Esophagus squamous epithelium (tissue), 5 donors: ENCODE results near the gene IDH3B. TPM values are rescaled to one million over a fixed set of nuclear protein-coding genes. Genes with fewer than 3 reads are reported as not detected.

Source experiments
- DNase-seq: peaks from one replicate; lab custom pipeline; 2025; lab: John Stamatoyannopoulos, UW
- H3K27ac ChIP-seq, 4 donors: fragments of 200-600 bp; sonication (generic); one replicate each; pipeline ENCODE4 v1.5.1; 2016 to 2019; ENCODE audit warnings: mild to moderate bottlenecking in 1 of 4
- H3K27me3 ChIP-seq, 4 donors: fragments of 200-600 bp; sonication (generic); 1 replicate in 3 of 4; 2 replicates in 1 of 4; pipeline versions ENCODE4 v1.5.1 to v1.6.0; 2017 to 2021; ENCODE audit warnings: antibody characterized with exemption in 1 of 4
- H3K36me3 ChIP-seq, 3 donors: fragments of 200-600 bp; sonication (generic); one replicate each; pipeline ENCODE4 v1.5.1; 2016 to 2019
- H3K4me1 ChIP-seq, 3 donors: fragments of 200-600 bp; sonication (generic); one replicate each; pipeline ENCODE4 v1.5.1; 2017 to 2019
- H3K4me3 ChIP-seq, 4 donors: fragments of 200-600 bp; sonication (generic); 1 replicate in 3 of 4; 2 replicates in 1 of 4; pipeline ENCODE4 v1.5.1; 2016 to 2019; ENCODE audit warnings: mild to moderate bottlenecking in 2 of 4, moderate library complexity in 1 of 4
- H3K9me3 ChIP-seq, 3 donors: fragments of 200-600 bp; sonication (generic); one replicate each; pipeline ENCODE4 v1.5.1; 2016 to 2019
- POLR2A ChIP-seq, 4 donors: fragments of 450-650 bp; IDR thresholded peaks; one replicate each; pipeline ENCODE4 v1.6.1; 2017; ENCODE audit warnings: antibody characterized with exemption in 4 of 4, mild to moderate bottlenecking in 4 of 4, moderate library complexity in 3 of 4
- WGBS, 2 donors: methylation state at CpG; one replicate each; pipeline ENCODE4 v1.1.5; 2018; 5-methylcytosine and 5-hydroxymethylcytosine counted together
- intact Hi-C: fragments of 100-400 bp; cut with DNase I; formaldehyde crosslinking; loops from one replicate; pipeline ENCODE4 v1.15.0; 2022
- total RNA-seq, 4 donors: library from RNA; depleted of rRNA; stranded (reverse); fragments of >200 nt; gene quantifications; one replicate each; pipeline ENCODE4 v1.1.0, GENCODE V29; 2016
- TF ChIP-seq, protein P1 (sequence below), 6 experiments: fragments of 450-650 bp in 4 of 6; fragments of 200-600 bp in 2 of 6; sonication (generic) in 2 of 6; IDR thresholded peaks; one replicate each; pipeline ENCODE4 v1.5.1; 2016 to 2019; ENCODE audit warnings: antibody characterized with exemption in 6 of 6, mild to moderate bottlenecking in 4 of 6, moderate library complexity in 4 of 6
- donor health status: DM: yes; HTN: yes; CAD: no.

IDH3B gene
- total RNA-seq, 4 donors from 2014 or later, result 77.4 to 136 (median 123) TPM

DNA sequence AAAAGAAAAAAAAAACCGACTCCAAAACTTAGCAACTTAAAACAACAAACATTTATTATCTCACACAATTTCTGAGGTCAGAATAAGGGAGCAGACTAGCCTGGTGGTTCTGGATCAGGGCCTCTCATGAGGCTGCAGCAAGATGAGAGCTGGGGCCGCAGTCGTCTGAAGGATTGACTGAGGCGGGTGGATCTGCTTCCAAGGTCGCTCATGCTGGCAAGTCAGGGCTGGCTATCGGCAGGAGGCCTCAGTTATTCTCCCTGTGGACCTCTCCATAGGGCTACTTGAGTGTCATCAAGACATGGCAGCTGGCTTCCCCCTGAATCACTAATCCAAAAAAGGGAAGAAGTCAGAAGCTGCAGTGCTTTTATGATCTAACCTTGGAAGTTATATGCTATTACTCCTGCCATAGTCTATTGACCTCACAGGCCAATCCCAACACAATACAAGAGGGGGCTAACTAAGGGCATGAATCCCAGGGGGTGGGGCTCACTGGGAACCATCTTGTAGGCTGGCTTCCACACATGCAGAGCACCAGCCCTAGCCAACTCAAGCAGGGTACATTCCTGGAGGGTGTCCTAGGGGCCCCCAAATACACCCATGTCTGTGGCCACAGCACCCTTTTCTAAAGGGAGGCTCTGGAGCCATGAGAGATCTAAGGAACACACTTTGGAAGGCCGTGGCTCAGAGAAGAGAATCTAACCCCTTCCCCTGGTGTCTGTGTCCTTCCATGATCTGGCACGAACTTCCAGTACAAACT lies 39.9 kb upstream of the IDH3B start:
- H3K4me3 ChIP-seq, result no peak overlapping the region
- WGBS, 2 donors, result 82 to 85% methylated on average over 7 to 8 of the region's 8 CpGs
- no peak overlapping the region for H3K27ac ChIP-seq
- intact Hi-C loops, result no loop called here
- TF ChIP-seq, protein P1, sequence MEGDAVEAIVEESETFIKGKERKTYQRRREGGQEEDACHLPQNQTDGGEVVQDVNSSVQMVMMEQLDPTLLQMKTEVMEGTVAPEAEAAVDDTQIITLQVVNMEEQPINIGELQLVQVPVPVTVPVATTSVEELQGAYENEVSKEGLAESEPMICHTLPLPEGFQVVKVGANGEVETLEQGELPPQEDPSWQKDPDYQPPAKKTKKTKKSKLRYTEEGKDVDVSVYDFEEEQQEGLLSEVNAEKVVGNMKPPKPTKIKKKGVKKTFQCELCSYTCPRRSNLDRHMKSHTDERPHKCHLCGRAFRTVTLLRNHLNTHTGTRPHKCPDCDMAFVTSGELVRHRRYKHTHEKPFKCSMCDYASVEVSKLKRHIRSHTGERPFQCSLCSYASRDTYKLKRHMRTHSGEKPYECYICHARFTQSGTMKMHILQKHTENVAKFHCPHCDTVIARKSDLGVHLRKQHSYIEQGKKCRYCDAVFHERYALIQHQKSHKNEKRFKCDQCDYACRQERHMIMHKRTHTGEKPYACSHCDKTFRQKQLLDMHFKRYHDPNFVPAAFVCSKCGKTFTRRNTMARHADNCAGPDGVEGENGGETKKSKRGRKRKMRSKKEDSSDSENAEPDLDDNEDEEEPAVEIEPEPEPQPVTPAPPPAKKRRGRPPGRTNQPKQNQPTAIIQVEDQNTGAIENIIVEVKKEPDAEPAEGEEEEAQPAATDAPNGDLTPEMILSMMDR (IDR thresholded peaks at IDR 0.05), result no peak
- TF ChIP-seq POLR2A (IDR thresholded peaks at IDR 0.05), result no peak
- H3K36me3 ChIP-seq, result no peaks in the 10 kb centered on the region
- no peak for DNase-seq
- H3K27me3 ChIP-seq, result peaks cover 0 to 14% (median 0%) of the 10 kb centered on the region in 4 donors
- H3K4me1 ChIP-seq, result no peaks in the 10 kb centered on the region
- H3K9me3 ChIP-seq, result no peaks in the 10 kb centered on the region

- no peak for DNase-seq
- WGBS, 2 donors, result 74 to 83% methylated on average over 1 to 3 of the region's 5 CpGs
- no peak overlapping the region for H3K27ac ChIP-seq
- peaks cover 0 to 30% (median 0%) of the 10 kb centered on the region in 4 donors for H3K27me3 ChIP-seq
- H3K36me3 ChIP-seq, result no peaks in the 10 kb centered on the region
- no peak for TF ChIP-seq POLR2A (IDR thresholded peaks at IDR 0.05)
- TF ChIP-seq, protein P1 (IDR thresholded peaks at IDR 0.05), result no peak
- H3K9me3 ChIP-seq, result no peaks in the 10 kb centered on the region
- H3K4me1 ChIP-seq, result no peaks in the 10 kb centered on the region
- intact Hi-C loops, result no loop called here
- no peak overlapping the region for H3K4me3 ChIP-seq
These were observed 37.7 kb upstream of the IDH3B start for GRCh38 chr20:2701671-2702081.

DNA sequence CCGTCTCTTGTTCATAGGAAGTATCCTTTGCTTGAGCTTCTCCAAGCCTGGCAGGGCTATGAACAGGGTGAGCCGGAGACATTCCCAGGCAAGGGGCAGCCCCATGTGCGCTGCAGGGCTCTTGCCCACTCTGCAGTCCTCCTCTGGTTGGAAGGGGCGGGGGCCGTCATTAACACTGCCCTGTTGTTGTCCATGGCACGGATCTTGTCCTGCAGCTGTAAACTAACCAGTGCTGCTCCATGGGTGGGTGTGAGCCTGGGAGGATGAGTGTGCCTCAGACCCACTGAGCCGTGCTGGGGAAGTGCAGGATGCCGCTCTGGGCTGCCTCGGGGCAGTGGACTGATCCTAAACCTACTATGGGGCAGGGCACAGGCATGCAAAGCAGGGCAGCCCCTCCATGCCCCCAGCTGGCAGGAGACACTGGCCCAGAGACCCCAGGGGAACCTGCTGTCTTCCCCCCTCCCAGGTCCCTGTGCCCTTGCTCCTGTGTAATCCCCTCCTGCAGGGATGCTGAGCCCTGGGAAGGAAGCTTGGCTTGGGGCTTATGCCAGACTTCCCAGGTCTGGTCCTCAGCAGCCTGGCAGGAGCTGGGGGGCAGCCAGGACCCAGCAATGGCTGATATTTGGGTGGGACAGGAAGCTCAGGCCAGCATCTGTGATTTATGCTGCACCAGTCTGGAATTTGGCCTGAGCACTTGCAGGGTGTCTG lies 37.1 kb upstream of the IDH3B start:
- intact Hi-C loops, result no loop called here
- no peak for TF ChIP-seq POLR2A (IDR thresholded peaks at IDR 0.05)
- TF ChIP-seq, protein P1 (IDR thresholded peaks at IDR 0.05), result no peak
- WGBS, 2 donors, result 80 to 88% methylated on average over 1 to 3 of the region's 9 CpGs
- H3K4me3 ChIP-seq, result no peak overlapping the region
- no peaks in the 10 kb centered on the region for H3K4me1 ChIP-seq
- no peak overlapping the region for H3K27ac ChIP-seq
- no peaks in the 10 kb centered on the region for H3K9me3 ChIP-seq
- peaks cover 0 to 36% (median 0%) of the 10 kb centered on the region in 4 donors for H3K27me3 ChIP-seq
- H3K36me3 ChIP-seq, result no peaks in the 10 kb centered on the region
- no peak for DNase-seq

- no peak overlapping the region for H3K27ac ChIP-seq
- intact Hi-C loops, result no loop called here
- DNase-seq, result no peak
- TF ChIP-seq POLR2A (IDR thresholded peaks at IDR 0.05), result no peak
- TF ChIP-seq, protein P1 (IDR thresholded peaks at IDR 0.05), result no peak
- H3K4me3 ChIP-seq, result no peak overlapping the region
- no peaks in the 10 kb centered on the region for H3K36me3 ChIP-seq
- no peaks in the 10 kb centered on the region for H3K4me1 ChIP-seq
- no peaks in the 10 kb centered on the region for H3K9me3 ChIP-seq
- peaks cover 0 to 48% (median 0%) of the 10 kb centered on the region in 4 donors for H3K27me3 ChIP-seq
- WGBS, 2 donors, result 59 to 73% methylated on average over 5 of the region's 5 CpGs
These were observed 35.9 kb upstream of the IDH3B start for GRCh38 chr20:2699775-2700413.
